C4-2B (cell line): Measurements from ENCODE around the gene TMEM35A.

ENCODE experiments used
- ZFX ChIP-seq: fragments of 450-650 bp; IDR thresholded peaks from 2 replicates; pipeline ENCODE4 v1.6.1; 2017
- TF ChIP-seq, protein P1 (sequence below): fragments of 450-650 bp; conservative IDR thresholded peaks from 2 replicates; pipeline ENCODE4 v1.5.1; 2017; ENCODE audit warnings: mild to moderate bottlenecking

DNA sequence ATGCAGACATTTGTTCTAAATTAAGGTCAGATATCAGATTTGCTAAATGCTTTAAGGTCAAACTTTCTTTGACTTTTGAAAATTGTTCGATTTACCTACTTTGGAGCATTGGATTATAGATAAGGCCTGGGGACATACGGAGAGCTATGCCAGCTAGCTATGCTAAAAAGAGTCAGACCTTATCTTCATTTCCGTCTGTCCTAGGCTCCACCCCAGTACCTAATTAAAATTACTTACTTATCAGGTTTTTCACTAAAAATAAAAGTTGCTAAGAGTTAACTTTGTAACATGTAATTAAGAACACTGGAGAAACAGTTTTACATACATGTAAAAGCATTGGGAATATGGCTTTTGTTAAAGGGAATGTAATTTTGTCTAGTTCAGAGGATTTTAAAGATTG, 7.1 kb upstream of the TMEM35A start:
- TF ChIP-seq, protein P1, sequence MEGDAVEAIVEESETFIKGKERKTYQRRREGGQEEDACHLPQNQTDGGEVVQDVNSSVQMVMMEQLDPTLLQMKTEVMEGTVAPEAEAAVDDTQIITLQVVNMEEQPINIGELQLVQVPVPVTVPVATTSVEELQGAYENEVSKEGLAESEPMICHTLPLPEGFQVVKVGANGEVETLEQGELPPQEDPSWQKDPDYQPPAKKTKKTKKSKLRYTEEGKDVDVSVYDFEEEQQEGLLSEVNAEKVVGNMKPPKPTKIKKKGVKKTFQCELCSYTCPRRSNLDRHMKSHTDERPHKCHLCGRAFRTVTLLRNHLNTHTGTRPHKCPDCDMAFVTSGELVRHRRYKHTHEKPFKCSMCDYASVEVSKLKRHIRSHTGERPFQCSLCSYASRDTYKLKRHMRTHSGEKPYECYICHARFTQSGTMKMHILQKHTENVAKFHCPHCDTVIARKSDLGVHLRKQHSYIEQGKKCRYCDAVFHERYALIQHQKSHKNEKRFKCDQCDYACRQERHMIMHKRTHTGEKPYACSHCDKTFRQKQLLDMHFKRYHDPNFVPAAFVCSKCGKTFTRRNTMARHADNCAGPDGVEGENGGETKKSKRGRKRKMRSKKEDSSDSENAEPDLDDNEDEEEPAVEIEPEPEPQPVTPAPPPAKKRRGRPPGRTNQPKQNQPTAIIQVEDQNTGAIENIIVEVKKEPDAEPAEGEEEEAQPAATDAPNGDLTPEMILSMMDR = no peak
- no peak for TF ChIP-seq ZFX
